Stomach (tissue), 19 donors: ENCODE data around the gene ULK3. TPM values are rescaled to one million over a fixed set of nuclear protein-coding genes. Genes with fewer than 3 reads are reported as not detected.

Experiments used
- DNase-seq, 2 donors: peaks; one replicate each; pipeline versions ENCODE4 v3.0.0 to v3.0.0-alpha.2; 2013 to 2019
- H3K27ac ChIP-seq, 5 donors: fragments of 200-600 bp in 4 of 5; sonication (generic) in 4 of 5; one replicate each; pipeline ENCODE4 v1.5.1; 2013 to 2019; ENCODE audit warnings: mild to moderate bottlenecking in 1 of 5, moderate library complexity in 1 of 5
- H3K27me3 ChIP-seq, 3 donors: fragments of 200-600 bp; sonication (generic); one replicate each; pipeline ENCODE4 v1.5.1; 2017 to 2019; ENCODE audit warnings: mixed run types in 1 of 3
- H3K36me3 ChIP-seq, 4 donors: fragments of 200-600 bp; sonication (generic); 1 replicate in 3 of 4; 2 replicates in 1 of 4; pipeline ENCODE4 v1.5.1; 2016 to 2019
- H3K4me1 ChIP-seq, 4 donors: fragments of 200-600 bp; sonication (generic); one replicate each; pipeline ENCODE4 v1.5.1; 2016 to 2019
- H3K4me3 ChIP-seq, 4 donors: fragments of 200-600 bp; sonication (generic) in 3 of 4; one replicate each; pipeline ENCODE4 v1.5.1; 2016 to 2019; ENCODE audit warnings: mild to moderate bottlenecking in 1 of 4
- H3K9me3 ChIP-seq, 4 donors: fragments of 200-600 bp; sonication (generic); one replicate each; pipeline ENCODE4 v1.5.1; 2016 to 2019
- CTCF ChIP-seq, 7 experiments: fragments of 450-650 bp in 4 of 7; fragments of 200-600 bp in 3 of 7; sonication (generic) in 3 of 7; IDR thresholded peaks; one replicate each; pipeline ENCODE4 v1.5.1; 2016 to 2019; ENCODE audit warnings: antibody characterized with exemption in 7 of 7, control low read depth in 2 of 7, mild to moderate bottlenecking in 1 of 7
- EP300 ChIP-seq: sonication (generic); formaldehyde crosslinking; IDR thresholded peaks from one replicate; pipeline ENCODE4 v1.6.1; 2017; ENCODE audit warnings: antibody characterized with exemption
- POLR2A ChIP-seq, 4 donors: fragments of 450-650 bp; IDR thresholded peaks; one replicate each; pipeline ENCODE4 v1.6.1; 2016; ENCODE audit warnings: antibody characterized with exemption in 4 of 4, control low read depth in 2 of 4, mild to moderate bottlenecking in 1 of 4, moderate library complexity in 1 of 4
- POLR2AphosphoS5 ChIP-seq, 3 donors: sonication (generic); formaldehyde crosslinking; IDR thresholded peaks; one replicate each; pipeline ENCODE4 v1.6.1; 2016; ENCODE audit warnings: antibody characterized with exemption in 3 of 3
- WGBS, 5 donors: extraction: QIAGEN DNeasy Blood & Tissue Kit in 3 of 5; methylation state at CpG; one replicate each; pipeline versions ENCODE4 v1.1.5 to v1.1.7; 2013 to 2018; 5-methylcytosine and 5-hydroxymethylcytosine counted together
- intact Hi-C: fragments of 100-400 bp; cut with DNase I; formaldehyde crosslinking; loops from one replicate; pipeline ENCODE4 v1.15.1; 2023; ENCODE audit warnings: low total_unique reads
- long read RNA-seq, 10 donors: transcript quantifications; one replicate each; lab custom pipeline, GENCODE V29; 2026
- polyA plus RNA-seq, 3 donors: library from polyadenylated mRNA; stranded (reverse); fragments of 200-250 nt; gene quantifications; one replicate each; pipeline ENCODE4 v1.2.3, GENCODE V29; 2013
- total RNA-seq, 5 donors: library from RNA; depleted of rRNA; stranded (reverse); fragments of >200 nt; gene quantifications; one replicate each; pipeline versions ENCODE4 v1.1.0 to v1.2.3, GENCODE V29; 2014 to 2016
- donor health status: healthy with polysubstance abuse.
- donor health status: Bipolar disorder and iron deficiency.
- donor health status: healthy.

Gene ULK3, protein sequence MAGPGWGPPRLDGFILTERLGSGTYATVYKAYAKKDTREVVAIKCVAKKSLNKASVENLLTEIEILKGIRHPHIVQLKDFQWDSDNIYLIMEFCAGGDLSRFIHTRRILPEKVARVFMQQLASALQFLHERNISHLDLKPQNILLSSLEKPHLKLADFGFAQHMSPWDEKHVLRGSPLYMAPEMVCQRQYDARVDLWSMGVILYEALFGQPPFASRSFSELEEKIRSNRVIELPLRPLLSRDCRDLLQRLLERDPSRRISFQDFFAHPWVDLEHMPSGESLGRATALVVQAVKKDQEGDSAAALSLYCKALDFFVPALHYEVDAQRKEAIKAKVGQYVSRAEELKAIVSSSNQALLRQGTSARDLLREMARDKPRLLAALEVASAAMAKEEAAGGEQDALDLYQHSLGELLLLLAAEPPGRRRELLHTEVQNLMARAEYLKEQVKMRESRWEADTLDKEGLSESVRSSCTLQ
- total RNA-seq (100 to 1,000 TPM in 2 of 5 donors, 10 to 100 TPM in 3; 25.0 to 251 (median 50.7) TPM), polyA plus RNA-seq (10 to 100 TPM; 19.4 to 42.4 (median 24.0) TPM)
- long read RNA-seq, donor 1, partial matches to known transcripts: 0 of 2 reads
- long read RNA-seq, donor 1, other reads (novel, unspliced or antisense): 0 of 2 reads
- long read RNA-seq, donor 2, partial matches to known transcripts: 0 of 1 reads
- long read RNA-seq, donor 2, other reads (novel, unspliced or antisense): 0 of 1 reads
- long read RNA-seq, donor 3: 0 reads
- long read RNA-seq, donor 4: 0 reads
- long read RNA-seq, donor 5, partial matches to known transcripts: 0 of 1 reads
- long read RNA-seq, donor 5, other reads (novel, unspliced or antisense): 0 of 1 reads
- long read RNA-seq, donor 6, partial matches to known transcripts: 9 of 14 reads
- long read RNA-seq, donor 6, other reads (novel, unspliced or antisense): 0 of 14 reads
- long read RNA-seq, donor 7, partial matches to known transcripts: 0 of 2 reads
- long read RNA-seq, donor 7, other reads (novel, unspliced or antisense): 0 of 2 reads
- long read RNA-seq, donor 8, partial matches to known transcripts: 0 of 2 reads
- long read RNA-seq, donor 8, other reads (novel, unspliced or antisense): 0 of 2 reads
- long read RNA-seq, donor 9: 0 reads
- long read RNA-seq, donor 10, partial matches to known transcripts: 0 of 1 reads
- long read RNA-seq, donor 10, other reads (novel, unspliced or antisense): 0 of 1 reads

GRCh38 chr15:74842581-74843444, at the start of gene ULK3:
ULK3 (minus strand) TSS chr15:74843156; CDS start chr15:74843105, 51 bp downstream.
- WGBS, 5 donors: 0 to 1% (median 0%) methylated on average over 26 to 84 of the region's 84 CpGs
- peaks cover 22 to 56% (median 37%) of the 10 kb centered on the region in 4 donors for H3K4me1 ChIP-seq
- TF ChIP-seq CTCF (IDR thresholded peaks at IDR 0.05): peak in 5 of 7 experiments; percentile 55 to 90 (median 64)
- no peak for TF ChIP-seq EP300
- peak; percentile 29 to 86 (median 36) for TF ChIP-seq POLR2AphosphoS5 (IDR thresholded peaks at IDR 0.05)
- peak within 1 kb of the TSS; percentile 75 to 84 (median 80) for H3K4me3 ChIP-seq
- H3K27ac ChIP-seq: peak within 1 kb of the TSS; percentile 85 to 93 (median 88)
- intact Hi-C loops: loop anchor here (10.0 kb wide), 1 partner anchor 52 kb away; the partner anchor contains the start of gene MPI
- H3K36me3 ChIP-seq: peaks cover 16 to 76% (median 69%) of the 10 kb centered on the region in 4 donors
- DNase-seq: peak; percentile 93 to 97
- no peaks in the 10 kb centered on the region for H3K27me3 ChIP-seq
- H3K9me3 ChIP-seq: no peaks in the 10 kb centered on the region

DNA sequence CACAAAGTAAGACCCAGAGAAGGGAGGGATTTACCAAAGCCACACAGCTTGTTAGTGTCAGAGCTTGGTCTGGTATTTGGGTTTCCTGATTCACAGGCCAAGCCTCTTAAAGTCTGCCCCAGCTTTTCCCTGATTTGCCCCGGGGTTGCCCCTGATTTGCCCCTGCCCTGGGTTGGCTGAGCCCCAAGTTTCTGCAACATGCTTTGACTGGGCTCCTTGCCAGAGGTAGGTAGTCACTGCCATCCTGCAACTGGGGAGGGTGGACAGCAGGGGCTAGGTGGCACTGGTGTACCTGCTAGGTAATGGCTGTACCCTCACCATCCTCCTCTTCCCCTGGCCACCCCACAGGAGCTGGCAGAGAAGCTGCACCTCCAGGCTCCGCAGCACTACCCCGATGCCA, 49.4 kb upstream of the ULK3 start:
- TF ChIP-seq POLR2AphosphoS5 (IDR thresholded peaks at IDR 0.05) (no peak), CTCF (IDR thresholded peaks at IDR 0.05) (no peak), POLR2A (IDR thresholded peaks at IDR 0.05) (no peak), EP300 (no peak)
- peaks cover 8 to 47% (median 43%) of the 10 kb centered on the region in 4 donors for H3K36me3 ChIP-seq
- WGBS, 5 donors: 71 to 84% (median 74%) methylated on average over 3 of the region's 3 CpGs
- peak in 1 of 2 donors; percentile 66 for DNase-seq
- intact Hi-C loops: loop anchor here (10.0 kb wide), 1 partner anchor 48 kb away; the partner anchor contains the start of gene ULK3
- peaks cover 12 to 53% (median 35%) of the 10 kb centered on the region in 4 donors for H3K4me1 ChIP-seq
- peak overlapping the region in 2 of 5 donors; percentile 51 to 57 for H3K27ac ChIP-seq
- no peak overlapping the region for H3K4me3 ChIP-seq
- H3K27me3 ChIP-seq: no peaks in the 10 kb centered on the region
- H3K9me3 ChIP-seq: no peaks in the 10 kb centered on the region

DNA sequence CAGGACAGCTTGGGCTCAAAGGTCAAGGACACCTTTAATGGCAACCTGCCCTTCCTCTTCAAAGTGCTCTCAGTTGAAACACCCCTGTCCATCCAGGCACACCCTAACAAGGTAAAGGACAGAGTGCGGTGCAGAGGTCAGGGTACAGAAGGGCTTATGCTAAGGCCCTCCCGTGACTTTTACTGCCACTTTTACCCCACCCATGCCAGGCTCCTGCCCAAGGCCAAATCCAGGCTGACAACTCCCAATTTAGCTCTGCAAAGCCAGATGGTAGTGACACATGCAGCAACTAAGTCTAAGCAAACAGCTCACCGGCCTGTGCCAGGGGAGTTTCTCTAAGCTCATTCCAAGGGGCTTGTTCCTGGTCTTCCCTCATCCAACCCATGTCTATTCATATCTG, 48.5 kb upstream of the ULK3 start:
- H3K27ac ChIP-seq: peak overlapping the region in 2 of 5 donors; percentile 51 to 57
- no peaks in the 10 kb centered on the region for H3K27me3 ChIP-seq
- peaks cover 8 to 39% (median 35%) of the 10 kb centered on the region in 4 donors for H3K36me3 ChIP-seq
- H3K4me3 ChIP-seq: no peak overlapping the region
- intact Hi-C loops: loop anchor here (10.0 kb wide), 1 partner anchor 47 kb away; the partner anchor contains the start of gene ULK3
- DNase-seq: peak in 1 of 2 donors; percentile 27
- no peaks in the 10 kb centered on the region for H3K9me3 ChIP-seq
- H3K4me1 ChIP-seq: peaks cover 12 to 53% (median 35%) of the 10 kb centered on the region in 4 donors
- TF ChIP-seq CTCF (IDR thresholded peaks at IDR 0.05): no peak
- no peak for TF ChIP-seq EP300
- peak in 1 of 3 donors; percentile 15 for TF ChIP-seq POLR2AphosphoS5 (IDR thresholded peaks at IDR 0.05)
- 78 to 98% (median 83%) methylated on average over 3 of the region's 3 CpGs for WGBS, 5 donors
